ENCODE data around the gene INPP5A.

- TF ChIP-seq, protein P1, sequence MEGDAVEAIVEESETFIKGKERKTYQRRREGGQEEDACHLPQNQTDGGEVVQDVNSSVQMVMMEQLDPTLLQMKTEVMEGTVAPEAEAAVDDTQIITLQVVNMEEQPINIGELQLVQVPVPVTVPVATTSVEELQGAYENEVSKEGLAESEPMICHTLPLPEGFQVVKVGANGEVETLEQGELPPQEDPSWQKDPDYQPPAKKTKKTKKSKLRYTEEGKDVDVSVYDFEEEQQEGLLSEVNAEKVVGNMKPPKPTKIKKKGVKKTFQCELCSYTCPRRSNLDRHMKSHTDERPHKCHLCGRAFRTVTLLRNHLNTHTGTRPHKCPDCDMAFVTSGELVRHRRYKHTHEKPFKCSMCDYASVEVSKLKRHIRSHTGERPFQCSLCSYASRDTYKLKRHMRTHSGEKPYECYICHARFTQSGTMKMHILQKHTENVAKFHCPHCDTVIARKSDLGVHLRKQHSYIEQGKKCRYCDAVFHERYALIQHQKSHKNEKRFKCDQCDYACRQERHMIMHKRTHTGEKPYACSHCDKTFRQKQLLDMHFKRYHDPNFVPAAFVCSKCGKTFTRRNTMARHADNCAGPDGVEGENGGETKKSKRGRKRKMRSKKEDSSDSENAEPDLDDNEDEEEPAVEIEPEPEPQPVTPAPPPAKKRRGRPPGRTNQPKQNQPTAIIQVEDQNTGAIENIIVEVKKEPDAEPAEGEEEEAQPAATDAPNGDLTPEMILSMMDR (conservative IDR thresholded peaks at IDR 0.05): no peak
- TF ChIP-seq ZFX (IDR thresholded peaks at IDR 0.05): no peak
Observed at GRCh38 chr10:132536241-132536876, 1.2 kb upstream of the INPP5A start.
